GM06990 (cell line): ENCODE measurements around the gene PDCD5.

Experiments used
- DNase-seq: peaks from one replicate; pipeline ENCODE4 v3.0.0-alpha.2; 2011; ENCODE audit not compliant: insufficient read length; ENCODE audit errors: extremely low read depth
- H3K27me3 ChIP-seq: replicated peaks from 2 replicates; pipeline ENCODE4 v1.6.0; 2011; ENCODE audit warnings: low read length; ENCODE audit not compliant: control insufficient read depth, insufficient read depth
- H3K36me3 ChIP-seq: 2 replicates; pipeline ENCODE4 v1.5.1; 2011; ENCODE audit warnings: low read length; ENCODE audit not compliant: control insufficient read depth, insufficient read depth
- H3K4me3 ChIP-seq: replicated peaks from 2 replicates; pipeline ENCODE4 v1.5.1; 2011; ENCODE audit warnings: low read depth, mild to moderate bottlenecking, control low read depth, low read length
- CTCF ChIP-seq: IDR thresholded peaks from 2 replicates; pipeline ENCODE4 v1.5.1; 2011; ENCODE audit warnings: low read length, control low read depth, mild to moderate bottlenecking, inconsistent platforms; ENCODE audit not compliant: insufficient read depth, poor library complexity, severe bottlenecking

PDCD5 gene

GRCh38 chr19:32606289-32606688 lies 25.3 kb downstream of the PDCD5 start:
- Histone ChIP-seq H3K27me3 (no peaks in the 10 kb centered on the region), H3K4me3 (no peak overlapping the region), H3K36me3 (peaks cover 16% of the 10 kb centered on the region)
- TF ChIP-seq CTCF: no peak
- no peak for DNase-seq

GRCh38 chr19:32607479-32607878 lies 26.5 kb downstream of the PDCD5 start:
- Histone ChIP-seq H3K4me3 (no peak overlapping the region), H3K36me3 (peaks cover 18% of the 10 kb centered on the region), H3K27me3 (no peaks in the 10 kb centered on the region)
- no peak for TF ChIP-seq CTCF
- no peak for DNase-seq

- TF ChIP-seq CTCF: no peak
- Histone ChIP-seq H3K27me3 (no peaks in the 10 kb centered on the region), H3K36me3 (peaks cover 21% of the 10 kb centered on the region), H3K4me3 (no peak overlapping the region)
- no peak for DNase-seq
These were observed 30.2 kb downstream of the PDCD5 start for GRCh38 chr19:32611161-32611560.

- no peak overlapping the region for H3K4me3 ChIP-seq
- TF ChIP-seq CTCF: no peak
- no peaks in the 10 kb centered on the region for H3K27me3 ChIP-seq
- peaks cover 19% of the 10 kb centered on the region for H3K36me3 ChIP-seq
- DNase-seq: no peak
These were observed 32.0 kb downstream of the PDCD5 start for GRCh38 chr19:32613008-32613407.

GRCh38 chr19:32614916-32615315 lies 33.9 kb downstream of the PDCD5 start:
- Histone ChIP-seq H3K4me3 (no peak overlapping the region), H3K27me3 (no peaks in the 10 kb centered on the region), H3K36me3 (peaks cover 28% of the 10 kb centered on the region)
- TF ChIP-seq CTCF: no peak
- DNase-seq: no peak

- Histone ChIP-seq H3K36me3 (peaks cover 28% of the 10 kb centered on the region), H3K4me3 (no peak overlapping the region), H3K27me3 (no peaks in the 10 kb centered on the region)
- no peak for TF ChIP-seq CTCF
- no peak for DNase-seq
These were observed 34.6 kb downstream of the PDCD5 start for GRCh38 chr19:32615569-32615968.
